Kasumi-1 (cell line): ENCODE measurements around the gene FSD1.
"Not testable (repeated sequence)": the region's sequence is repeated elsewhere in the genome, so short reads cannot be mapped to it uniquely, and the experiment has no call there.

Source experiments
- DNase-seq, 2 experiments: peaks; one replicate each; lab custom pipeline; 2025; lab: John Stamatoyannopoulos, UW

FSD1 gene

DNA sequence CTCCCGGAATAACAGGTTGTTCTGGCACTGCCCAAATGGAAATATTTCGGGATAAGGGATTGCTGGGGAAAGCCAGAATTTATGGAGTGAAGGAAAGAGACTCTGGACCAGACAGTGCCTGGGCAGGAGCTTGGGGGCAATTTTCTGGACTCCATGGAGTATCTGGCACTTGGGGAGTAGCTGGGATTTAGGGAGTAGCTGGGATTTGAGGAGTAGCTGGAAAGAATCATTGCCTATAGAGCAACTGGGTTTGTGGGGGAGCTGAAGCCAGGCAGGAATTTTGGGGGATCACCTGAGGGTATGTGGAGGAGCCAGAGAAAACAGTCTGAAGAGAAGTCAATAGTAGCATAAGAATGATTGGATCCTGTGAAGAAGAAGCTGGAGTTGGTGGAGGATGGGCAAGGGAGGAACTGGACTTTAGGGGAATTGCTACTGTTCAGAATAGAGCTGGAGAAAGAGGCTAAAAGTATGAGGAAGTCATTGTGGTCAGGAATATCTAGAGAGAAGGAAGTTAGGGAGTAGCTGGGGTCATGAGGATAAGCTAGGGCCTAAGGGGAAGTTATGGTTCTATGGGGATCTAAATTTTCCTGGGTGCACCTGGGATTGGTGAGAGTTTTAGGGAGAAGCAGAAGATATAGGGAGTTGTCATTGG is 14.8 kb downstream of the FSD1 start:
- peak; percentile 71 to 73 for DNase-seq

DNA sequence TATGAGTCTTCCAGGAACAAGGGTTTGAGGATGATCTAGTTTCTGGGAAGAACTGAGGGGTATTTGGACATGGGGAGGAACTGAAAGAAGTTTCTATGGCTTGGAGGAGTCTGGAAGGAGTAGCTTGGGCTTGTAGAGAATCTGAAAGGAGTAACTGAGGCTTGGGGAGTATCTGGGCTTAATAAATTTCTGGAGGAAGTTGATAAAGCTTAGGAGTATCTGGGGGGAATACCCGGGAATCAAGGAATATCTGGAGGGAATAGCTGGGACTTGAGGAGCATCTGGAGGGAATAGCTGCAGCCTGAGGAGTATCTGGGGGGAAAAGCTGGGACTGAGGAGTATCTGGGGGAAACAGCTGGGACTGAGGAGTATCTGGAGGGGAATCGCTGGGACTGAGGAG is 16.0 kb downstream of the FSD1 start:
- no peak for DNase-seq

DNA sequence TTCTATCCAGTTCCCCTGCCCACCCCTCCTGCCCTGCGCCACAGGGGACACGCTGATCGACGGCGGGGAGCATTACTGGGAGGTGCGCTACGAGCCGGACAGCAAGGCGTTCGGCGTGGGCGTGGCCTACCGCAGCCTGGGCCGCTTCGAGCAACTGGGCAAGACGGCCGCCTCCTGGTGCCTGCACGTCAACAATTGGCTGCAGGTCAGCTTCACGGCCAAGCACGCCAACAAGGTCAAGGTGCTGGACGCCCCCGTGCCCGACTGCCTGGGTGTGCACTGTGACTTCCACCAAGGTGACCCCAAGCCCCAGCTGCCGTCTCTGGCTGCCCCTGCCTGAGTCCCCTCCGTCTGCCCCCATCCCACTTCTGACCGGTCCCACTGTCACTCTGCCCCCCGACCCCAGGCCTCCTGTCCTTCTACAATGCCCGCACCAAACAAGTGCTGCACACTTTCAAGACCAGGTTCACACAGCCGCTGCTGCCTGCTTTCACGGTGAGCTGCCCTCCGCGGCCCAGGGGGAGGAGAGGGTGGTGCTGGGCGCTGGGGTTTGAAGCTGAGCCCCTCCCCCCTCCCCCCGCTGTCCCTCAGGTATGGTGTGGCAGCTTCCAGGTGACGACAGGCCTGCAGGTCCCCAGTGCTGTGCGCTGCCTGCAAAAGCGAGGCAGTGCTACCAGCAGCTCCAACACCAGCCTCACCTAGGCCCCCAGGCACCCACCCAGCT is 18.7 kb downstream of the FSD1 start:
- no peak for DNase-seq

DNA sequence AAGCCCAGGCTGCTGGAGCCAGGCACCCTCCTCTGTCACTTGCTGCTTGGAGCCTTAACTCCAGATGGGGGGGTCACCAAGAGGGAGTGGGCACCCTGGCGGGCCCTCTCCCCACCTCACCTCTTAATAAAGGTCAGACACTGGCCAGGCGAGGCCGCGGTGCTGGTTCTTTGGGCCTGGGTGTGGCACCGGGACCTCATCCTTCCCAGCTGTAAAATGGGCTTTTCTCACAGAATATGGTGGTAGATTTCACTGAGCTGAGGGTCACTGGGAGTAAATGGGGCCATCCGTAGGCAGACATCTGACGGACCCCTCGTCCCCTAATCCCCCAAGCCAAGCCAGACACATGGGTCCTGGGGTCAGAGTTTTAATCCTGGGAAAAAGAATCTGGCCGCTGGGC is 19.3 kb downstream of the FSD1 start:
- DNase-seq: no peak

DNA sequence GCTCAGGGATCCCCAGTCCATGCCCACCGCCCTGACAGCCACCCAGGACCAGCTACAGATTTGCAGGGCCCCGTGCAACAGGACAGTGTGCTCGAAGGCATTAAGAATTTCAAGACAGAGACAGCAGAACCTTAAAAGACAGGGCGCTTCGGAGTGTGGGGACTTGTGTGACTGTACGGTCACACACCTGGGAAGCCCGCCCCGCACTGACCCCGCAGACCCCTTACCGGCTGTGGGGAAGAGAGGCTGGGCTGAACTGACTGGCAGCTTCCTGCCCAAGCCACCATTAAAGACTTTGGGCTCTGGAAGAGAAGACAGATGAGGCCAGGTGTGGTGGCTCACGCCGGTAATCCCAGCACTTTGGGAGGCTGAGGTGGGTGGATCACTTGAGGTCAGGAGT is 19.8 kb downstream of the FSD1 start:
- no peak for DNase-seq

DNA sequence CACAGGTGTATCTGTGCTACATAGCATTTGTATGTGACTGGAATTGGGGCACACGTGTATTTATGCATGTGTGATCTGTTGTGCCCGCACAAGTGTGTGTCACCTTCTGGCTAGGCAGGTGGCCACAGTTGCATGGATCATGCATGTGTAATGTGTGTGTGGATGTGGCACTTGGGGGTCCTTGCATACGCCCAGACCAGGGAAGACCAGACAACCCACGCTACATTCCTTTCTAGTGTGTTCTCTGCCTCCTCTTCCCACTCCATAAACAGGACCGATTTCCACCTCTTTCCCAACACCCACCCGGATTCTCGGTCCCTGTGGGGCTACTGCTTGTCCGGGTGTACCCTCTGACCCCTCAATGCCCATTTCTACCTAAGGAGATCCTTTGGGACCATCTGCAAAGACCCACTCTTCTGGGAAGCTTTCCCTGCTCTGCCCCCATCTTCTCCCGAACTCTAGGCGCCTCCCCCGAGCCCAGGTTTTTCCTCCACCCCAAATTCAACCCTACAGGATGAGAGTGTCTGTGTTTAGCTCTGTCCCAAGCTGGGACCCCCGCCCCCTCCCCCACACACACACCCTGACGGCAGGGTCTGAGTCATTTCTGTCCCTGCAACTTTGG is 21.9 kb downstream of the FSD1 start:
- DNase-seq: no peak

DNA sequence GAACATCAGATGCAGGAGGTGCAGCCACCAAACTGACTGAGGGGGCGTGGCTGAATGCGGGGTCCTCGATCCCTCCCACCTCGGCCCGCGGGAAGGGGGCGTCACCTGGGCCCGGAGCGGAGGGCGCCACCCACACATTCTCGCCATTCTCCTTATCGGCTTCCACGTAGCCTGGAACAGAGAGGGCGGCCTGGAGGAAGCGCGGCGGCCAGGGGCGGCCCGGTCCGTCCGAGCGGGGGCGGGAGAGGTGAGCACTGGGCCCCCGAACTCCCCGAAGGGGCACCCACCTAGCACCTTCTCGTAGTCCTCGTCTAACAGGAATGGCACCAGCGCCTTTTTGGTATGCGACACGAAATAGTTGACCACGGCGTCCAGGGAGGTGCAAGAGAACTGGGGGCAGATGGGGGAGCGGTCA is 22.4 kb downstream of the FSD1 start:
- DNase-seq: peak in 1 of 2 experiments; percentile 15

DNA sequence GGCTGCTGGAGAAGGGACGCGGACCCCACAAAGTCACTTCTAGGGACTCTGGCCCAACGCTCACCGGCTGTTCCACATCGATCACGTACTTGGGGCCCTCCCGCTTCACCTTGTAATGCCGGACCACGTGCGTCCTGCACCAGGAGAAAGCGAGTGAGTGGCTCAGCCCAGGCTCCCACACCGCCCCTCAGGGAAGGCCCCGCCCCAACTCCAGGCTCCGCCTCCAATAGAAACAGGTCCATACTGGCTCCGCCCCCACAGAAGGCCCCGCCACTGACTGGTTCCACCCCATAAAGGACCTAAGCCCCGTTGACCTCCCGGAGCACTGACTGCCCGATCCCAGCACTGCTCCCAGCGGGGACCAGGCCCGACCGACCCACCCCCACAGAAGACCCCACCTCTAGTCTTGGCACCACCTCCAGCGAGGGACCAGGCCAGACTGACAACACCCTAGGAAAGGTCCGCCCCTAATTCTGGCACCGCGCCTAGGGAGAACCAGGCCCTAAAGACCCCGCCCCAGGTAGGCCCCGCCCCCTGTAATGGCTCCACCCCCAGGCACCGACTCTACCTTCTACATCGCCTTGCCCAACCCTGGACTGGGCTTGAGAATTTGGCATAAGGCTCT is 23.0 kb downstream of the FSD1 start:
- DNase-seq: peak; percentile 74 to 78

DNA sequence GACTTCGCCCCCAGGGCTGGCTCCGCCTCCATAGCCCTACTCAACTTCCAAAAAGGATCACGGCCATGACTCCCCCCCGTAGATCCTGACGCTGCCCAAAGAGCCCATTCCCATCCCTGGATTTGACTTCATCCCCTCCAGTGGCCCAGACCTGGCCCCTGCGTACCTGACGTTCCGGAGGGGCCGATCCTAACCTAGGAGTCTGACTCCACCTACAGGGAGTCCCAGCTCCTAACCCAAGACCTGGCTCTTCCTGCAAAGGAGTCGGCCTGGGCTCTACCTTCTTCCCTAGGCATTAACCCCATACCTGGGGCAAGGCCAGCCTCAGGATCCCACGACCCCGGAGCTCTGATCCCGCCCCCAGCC is 23.5 kb downstream of the FSD1 start:
- no peak for DNase-seq

DNA sequence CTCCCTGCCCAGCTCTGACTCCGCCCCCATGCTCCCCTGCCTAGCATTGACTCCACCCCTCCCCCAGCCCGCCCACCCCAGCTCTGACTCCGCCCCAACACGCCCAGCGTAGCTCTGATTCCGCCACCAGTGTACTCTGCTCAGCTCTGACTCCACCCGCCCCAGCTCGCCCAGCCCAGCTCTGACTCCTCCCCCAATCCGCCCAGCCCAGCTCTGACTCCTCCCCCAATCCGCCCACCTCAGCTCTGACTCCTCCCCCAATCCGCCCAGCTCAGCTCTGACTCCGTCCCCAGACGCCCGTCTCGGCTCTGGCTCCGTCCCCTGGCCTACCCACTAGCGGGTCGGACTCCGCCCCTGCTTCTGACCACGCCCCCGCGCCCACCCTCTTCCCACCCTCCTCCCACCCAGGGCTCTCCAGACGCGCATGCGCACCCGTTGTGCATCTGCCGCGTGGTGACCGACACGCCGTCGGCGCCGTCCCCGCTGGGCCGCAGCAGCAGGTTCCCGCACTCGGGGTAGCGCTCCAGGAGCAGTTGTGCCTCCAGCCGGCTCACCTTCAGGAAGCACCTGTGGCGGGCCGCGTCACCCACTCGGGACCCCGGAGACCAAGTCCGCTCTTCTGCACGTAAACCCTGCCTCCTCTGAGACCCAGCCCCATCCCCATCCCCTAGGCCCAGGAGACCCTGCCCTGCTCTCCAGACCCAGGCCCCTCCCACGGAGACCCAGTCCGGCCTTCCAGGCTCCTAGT is 24.0 kb downstream of the FSD1 start:
- peak; percentile 91 to 95 for DNase-seq

DNA sequence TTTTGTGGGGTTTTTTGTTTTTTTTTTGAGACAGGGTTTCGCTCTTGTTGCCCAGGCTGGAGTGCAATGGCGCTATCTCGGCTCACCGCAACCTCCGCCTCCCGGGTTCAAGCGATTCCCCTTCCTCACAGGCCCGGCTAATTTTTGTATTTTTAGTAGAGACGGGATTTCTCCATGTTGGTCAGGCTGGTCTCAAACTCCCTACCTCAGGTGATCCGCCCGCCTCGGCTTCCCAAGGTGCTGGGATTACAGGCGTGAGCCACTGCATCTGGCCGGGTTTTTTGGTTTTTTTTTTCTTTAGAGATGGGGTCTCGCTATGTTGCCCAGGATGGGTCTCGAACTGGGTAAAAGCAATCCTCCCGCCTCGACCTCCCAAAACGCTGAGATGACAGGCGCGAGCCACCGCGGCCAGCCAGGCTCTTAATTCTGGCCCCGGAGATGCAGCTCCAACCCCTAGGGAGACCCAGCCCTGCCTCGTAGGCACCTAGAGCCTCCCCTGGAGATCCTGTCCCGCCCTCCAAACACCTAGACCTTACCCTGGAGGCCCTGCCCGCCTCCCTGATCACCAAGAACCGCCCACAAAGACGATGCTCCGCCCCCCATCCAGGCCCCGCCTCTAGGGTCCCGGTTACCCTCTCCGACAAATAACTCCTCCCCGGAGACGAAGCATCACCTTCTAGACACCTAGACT is 24.7 kb downstream of the FSD1 start:
- DNase-seq: not testable (repeated sequence)

DNA sequence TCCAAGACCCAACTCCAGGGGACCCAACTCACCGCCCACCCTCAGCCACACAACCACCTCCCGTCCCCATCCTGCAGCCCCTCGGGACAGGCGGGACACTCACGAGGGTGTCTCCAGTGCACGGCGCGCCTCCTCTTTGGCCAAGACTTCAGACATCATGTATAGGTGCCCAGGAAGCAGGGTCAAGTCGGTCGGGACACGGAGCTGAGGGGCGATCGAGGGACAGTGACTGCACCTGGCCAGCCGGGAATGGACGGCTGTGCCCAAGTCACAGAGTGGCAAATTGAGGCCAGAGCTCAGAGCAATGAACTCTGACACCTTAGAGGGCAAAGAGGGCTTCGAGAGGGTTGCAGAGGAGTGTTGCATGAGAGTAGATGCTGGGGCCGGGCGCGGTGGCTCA is 25.5 kb downstream of the FSD1 start:
- DNase-seq: no peak

DNA sequence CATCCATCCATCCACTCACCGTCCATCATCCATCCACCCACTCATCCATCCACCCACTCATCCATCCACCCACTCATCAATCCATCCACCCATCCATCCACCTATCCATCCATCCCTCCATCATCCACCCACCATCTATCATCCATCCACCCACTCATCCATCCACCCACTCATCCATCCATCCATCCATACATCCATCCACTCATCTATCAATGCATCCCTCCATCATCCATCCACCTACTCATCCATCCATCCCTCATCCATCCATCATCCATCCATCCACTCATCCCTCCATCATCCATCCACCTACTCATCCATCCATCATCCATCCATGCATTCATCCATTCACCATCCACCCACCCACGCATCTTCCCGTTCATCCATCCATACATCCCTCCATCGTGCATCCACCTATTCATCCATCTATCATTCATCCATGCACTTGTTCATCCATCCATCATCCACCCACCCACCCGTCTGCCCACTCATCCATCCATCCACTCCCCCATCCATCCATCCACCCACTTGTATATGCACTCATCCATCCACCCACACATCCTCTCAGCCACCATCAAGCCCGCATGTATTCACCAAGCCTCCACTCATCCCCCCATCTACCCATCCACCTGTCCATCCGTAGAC is 30.7 kb downstream of the FSD1 start:
- DNase-seq: no peak

DNA sequence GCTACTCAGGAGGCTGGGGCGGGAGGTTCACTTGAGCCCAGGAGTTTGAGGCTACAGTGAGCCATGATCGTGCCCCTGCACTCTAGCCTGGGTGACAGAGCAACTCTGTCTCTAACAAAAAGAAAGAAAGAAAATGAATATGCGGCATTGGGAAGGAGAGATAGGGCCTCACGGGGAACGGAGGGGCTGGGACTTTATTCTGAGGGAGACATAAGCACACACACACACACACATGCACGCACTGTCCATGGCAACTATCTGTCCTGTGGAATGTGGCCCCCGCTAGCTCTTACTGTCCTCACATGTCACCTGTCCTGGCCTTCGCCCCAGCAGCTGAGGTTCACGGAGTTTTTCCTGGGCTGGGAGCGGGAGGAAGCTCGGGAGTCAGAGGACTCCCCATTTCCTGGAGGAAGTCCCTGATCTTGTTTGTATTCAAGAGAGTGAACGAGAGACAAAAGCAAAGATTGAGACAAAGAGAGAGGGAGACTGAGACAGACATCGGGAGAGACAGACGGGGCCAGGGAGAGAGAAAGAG is 33.6 kb downstream of the FSD1 start:
- DNase-seq: peak in 1 of 2 experiments; percentile 10

DNA sequence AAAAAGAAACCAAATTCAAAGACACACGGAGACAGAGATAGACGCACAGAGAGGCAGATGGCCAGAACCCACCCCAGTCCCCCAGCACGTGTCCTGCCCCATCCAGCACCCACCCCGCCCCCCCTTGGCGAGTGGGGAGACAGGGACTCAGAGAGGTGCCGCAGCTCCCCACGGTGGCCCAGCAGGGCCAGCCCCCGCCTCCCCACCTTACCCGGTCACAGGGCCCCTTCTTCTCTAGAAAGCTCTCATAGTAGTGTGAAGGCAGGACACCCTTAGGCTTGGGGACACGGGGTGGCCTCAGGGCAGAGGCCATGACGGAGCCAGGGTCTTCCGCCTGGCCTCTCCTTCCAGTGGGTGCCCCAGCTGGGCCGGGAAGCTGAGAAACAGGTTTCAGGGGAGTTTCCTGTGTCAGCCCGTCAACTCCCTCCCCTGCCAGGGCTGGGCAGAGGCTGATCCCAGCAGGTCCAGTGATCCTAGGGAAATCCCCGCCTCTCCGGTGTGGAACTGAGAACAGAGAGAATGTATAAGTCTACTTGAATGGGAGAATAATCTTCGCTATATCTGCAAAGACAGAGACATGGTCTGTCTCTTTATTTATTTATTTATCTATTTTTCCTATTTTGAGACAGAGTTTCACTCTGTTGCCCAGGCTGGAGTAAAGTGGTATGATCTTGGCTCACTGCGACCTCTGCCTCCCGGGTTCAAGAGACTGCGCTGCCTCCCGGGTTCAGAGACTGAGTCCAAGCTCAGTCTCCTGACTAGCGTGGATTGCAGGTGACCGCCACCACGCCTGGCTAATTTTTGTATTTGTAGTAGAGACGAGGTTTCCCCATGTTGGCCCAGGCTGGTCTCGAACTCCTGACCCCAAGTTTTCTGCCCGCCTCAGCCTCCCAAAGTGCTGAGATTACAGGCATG is 34.3 kb downstream of the FSD1 start, which contains the start of gene STAP2:
TSS of gene STAP2 (minus strand) at position 387 of the 915 bp plus-strand sequence. CDS start at position 313, 74 bp downstream.
- DNase-seq: no peak

DNA sequence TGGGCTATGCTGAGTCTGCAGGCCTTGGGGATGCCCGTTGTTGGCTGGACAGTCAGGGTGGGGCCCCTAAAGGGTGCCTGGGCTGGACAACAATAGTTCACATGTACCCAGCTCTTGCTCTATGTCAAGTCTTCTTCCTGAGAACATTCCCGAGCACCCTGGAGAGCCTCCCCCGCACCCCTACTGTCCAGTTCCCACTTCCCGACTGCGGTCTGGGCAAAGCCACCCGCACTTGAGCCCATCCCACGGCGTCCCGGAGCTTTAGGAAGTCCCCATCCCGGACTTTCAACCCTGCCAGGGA is 37.9 kb downstream of the FSD1 start:
- no peak for DNase-seq

DNA sequence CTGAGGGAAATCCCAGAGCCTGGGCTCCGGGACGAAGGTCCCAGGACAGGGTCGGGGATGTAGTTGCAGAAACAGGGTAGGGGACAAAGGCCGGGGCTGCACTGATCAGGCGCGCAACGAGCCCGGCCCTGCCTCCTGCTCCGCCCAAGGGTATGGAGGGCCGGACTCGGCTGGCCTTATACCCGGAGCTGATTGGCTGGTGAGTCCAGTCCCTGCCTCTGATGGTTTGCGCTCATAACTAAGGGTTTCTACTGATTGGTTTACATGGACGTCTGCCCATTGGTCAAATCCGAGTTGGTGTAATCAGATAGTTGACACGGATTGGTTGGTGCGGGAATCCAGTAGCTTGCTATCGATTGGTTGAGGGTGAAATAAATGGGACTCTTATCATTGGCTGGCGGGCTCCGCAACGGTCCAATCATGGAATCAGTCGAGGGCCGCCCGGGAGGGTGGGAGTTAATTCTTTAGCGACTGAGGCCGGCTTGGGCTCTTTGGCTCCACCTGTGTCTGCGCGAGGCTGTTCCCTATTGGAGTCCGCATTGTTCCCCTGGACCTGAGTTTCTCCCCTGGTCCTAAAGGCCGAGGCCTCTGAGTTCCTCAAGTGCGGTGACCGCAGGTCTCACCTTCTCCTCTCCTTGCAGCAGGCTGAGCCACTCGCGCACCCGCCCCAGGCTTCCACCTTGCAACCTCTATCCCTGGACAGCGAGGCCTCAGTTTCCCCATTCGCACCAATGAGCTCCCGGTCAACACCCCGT is 38.4 kb downstream of the FSD1 start:
- DNase-seq: peak; percentile 100

DNA sequence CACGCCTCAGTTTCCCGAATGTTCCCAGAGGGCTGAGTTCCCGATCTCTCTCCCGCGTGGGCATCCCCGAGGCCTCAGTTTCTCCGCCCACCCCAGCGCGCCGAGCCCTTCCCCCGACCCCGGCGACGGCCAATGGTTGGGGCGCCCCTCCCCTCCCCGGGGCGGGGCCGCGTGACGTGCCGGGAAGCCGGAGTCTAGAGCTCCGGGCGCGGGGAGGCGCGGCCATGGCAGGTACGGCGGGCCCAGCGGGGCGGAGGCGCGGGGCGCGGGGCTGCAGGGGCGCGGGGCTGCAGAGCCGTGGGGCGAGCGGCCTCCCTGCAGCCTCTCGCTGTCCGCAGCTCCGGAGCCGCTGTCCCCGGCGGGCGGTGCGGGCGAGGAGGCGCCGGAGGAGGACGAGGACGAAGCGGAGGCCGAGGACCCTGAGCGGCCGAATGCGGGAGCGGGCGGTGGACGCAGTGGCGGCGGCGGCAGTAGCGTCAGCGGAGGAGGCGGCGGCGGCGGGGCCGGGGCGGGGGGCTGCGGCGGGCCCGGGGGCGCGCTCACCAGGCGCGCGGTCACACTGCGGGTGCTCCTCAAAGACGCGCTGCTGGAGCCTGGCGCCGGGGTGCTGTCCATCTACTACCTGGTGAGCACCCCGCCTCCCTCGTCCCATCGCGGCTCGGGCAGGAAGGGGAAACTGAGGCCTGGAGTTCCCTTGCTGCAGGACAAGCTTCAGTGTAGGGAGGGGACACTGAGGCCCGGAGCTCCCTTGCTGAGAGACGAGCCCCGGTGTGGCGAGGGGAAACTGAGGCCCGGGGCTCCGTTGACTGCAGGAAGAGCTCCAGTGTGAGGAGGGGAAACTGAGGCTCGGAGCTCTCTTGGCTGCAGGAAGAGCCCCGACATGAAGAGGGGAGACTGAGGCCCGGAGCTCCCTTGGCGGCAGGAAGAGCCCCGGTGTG is 39.2 kb downstream of the FSD1 start, which contains the start of gene MPND:
TSS of gene MPND (plus strand) at position 193 of the 938 bp plus-strand sequence. CDS start at position 225, 32 bp downstream.
- DNase-seq: peak; percentile 70 to 74
